Neural cell (in vitro differentiated cells): Measurements from ENCODE around the gene ZNF512. TPM values are rescaled to one million over a fixed set of nuclear protein-coding genes. Genes with fewer than 3 reads are reported as not detected.

Source experiments
- H2AFZ ChIP-seq: fragments of 200-600, 300-800 bp; sonication (generic), shearing (Covaris generic); 2 replicates; pipeline ENCODE4 v1.6.0; 2014; ENCODE audit warnings: low read depth, mild to moderate bottlenecking, antibody characterized with exemption, low read length, moderate library complexity
- H3F3A ChIP-seq: fragments of 200-600 bp; shearing (Covaris generic); 2 replicates; pipeline ENCODE4 v1.6.1; 2016; ENCODE audit warnings: mild to moderate bottlenecking, moderate library complexity, mixed read lengths, antibody characterized with exemption, low read length; ENCODE audit not compliant: insufficient read depth, poor library complexity, severe bottlenecking
- H3K27ac ChIP-seq: fragments of 200-600, 300-800 bp; sonication (generic), shearing (Covaris generic); 2 replicates; pipeline ENCODE4 v1.5.1; 2014; ENCODE audit warnings: mild to moderate bottlenecking, low read length, moderate library complexity
- H3K27me3 ChIP-seq: fragments of 300-800, 200-600 bp; sonication (generic), shearing (Covaris generic); 2 replicates; pipeline ENCODE4 v1.6.0; 2014; ENCODE audit warnings: mild to moderate bottlenecking, low read depth, low read length, moderate library complexity; ENCODE audit not compliant: insufficient read depth
- H3K36me3 ChIP-seq: fragments of 300-800, 200-600 bp; sonication (generic), shearing (Covaris generic); 2 replicates; pipeline ENCODE4 v1.5.1; 2014; ENCODE audit warnings: mild to moderate bottlenecking, antibody characterized with exemption, low read length, moderate library complexity; ENCODE audit not compliant: insufficient read depth
- H3K4me2 ChIP-seq: fragments of 300-800, 200-600 bp; sonication (generic), shearing (Covaris generic); 2 replicates; pipeline ENCODE4 v1.6.0; 2014; ENCODE audit warnings: mild to moderate bottlenecking, low read length
- H3K4me3 ChIP-seq: fragments of 300-800, 200-600 bp; sonication (generic), shearing (Covaris generic); 2 replicates; pipeline ENCODE4 v1.5.1; 2014; ENCODE audit warnings: mild to moderate bottlenecking, low read length, moderate library complexity
- H3K79me2 ChIP-seq: fragments of 200-600 bp; shearing (Covaris generic); replicated peaks from 2 replicates; pipeline ENCODE4 v1.6.0; 2014; ENCODE audit warnings: mild to moderate bottlenecking, low read length, moderate library complexity; ENCODE audit not compliant: insufficient read depth
- H3K9ac ChIP-seq: fragments of 300-800, 200-600 bp; sonication (generic), shearing (Covaris generic); 2 replicates; pipeline ENCODE4 v1.6.1; 2016; ENCODE audit warnings: mild to moderate bottlenecking, low read length, mixed read lengths
- H3K9me2 ChIP-seq: fragments of 200-600 bp; shearing (Covaris generic); 2 replicates; pipeline ENCODE4 v1.6.1; 2016; ENCODE audit warnings: mild to moderate bottlenecking, low read length, mixed read lengths; ENCODE audit not compliant: insufficient read depth
- H3K9me3 ChIP-seq: fragments of 200-600, 300-800 bp; sonication (generic), shearing (Covaris generic); 2 replicates; pipeline ENCODE4 v1.6.1; 2016; ENCODE audit warnings: mild to moderate bottlenecking, mixed run types, low read length, moderate library complexity, mixed read lengths
- H4K20me1 ChIP-seq: fragments of 200-600 bp; shearing (Covaris generic); 2 replicates; pipeline ENCODE4 v1.6.1; 2016; ENCODE audit warnings: mild to moderate bottlenecking, mixed run types; ENCODE audit not compliant: insufficient read depth
- CTCF ChIP-seq: fragments of 450-650 bp; IDR thresholded peaks from 2 replicates; pipeline ENCODE4 v1.5.1; 2014; ENCODE audit warnings: antibody characterized with exemption, mild to moderate bottlenecking, moderate library complexity; ENCODE audit not compliant: poor library complexity, severe bottlenecking
- EP300 ChIP-seq: fragments of 450-650 bp; conservative IDR thresholded peaks from 2 replicates; pipeline ENCODE4 v1.6.1; 2014; ENCODE audit warnings: antibody characterized with exemption, mild to moderate bottlenecking, moderate library complexity; ENCODE audit not compliant: poor library complexity, severe bottlenecking
- EZH2 ChIP-seq: fragments of 200-600, 300-800 bp; shearing (Covaris generic), sonication (generic); IDR thresholded peaks from 2 replicates; pipeline ENCODE4 v1.6.1; 2014; ENCODE audit warnings: antibody characterized with exemption, low read length, borderline replicate concordance, mild to moderate bottlenecking; ENCODE audit not compliant: insufficient read depth, poor library complexity, severe bottlenecking
- MXI1 ChIP-seq: fragments of 450-650 bp; conservative IDR thresholded peaks from 2 replicates; pipeline ENCODE4 v1.6.1; 2014; ENCODE audit warnings: antibody characterized with exemption, mild to moderate bottlenecking; ENCODE audit not compliant: poor library complexity, severe bottlenecking
- POLR2AphosphoS5 ChIP-seq: IDR thresholded peaks from 2 replicates; pipeline ENCODE4 v1.6.1; 2012
- RAD21 ChIP-seq: fragments of 450-650 bp; conservative IDR thresholded peaks from 2 replicates; pipeline ENCODE4 v1.6.1; 2014; ENCODE audit warnings: antibody characterized with exemption, mild to moderate bottlenecking, moderate library complexity
- REST ChIP-seq: IDR thresholded peaks from 2 replicates; pipeline ENCODE4 v1.6.1; 2012; ENCODE audit warnings: borderline replicate concordance
- SMC3 ChIP-seq: fragments of 450-650 bp; conservative IDR thresholded peaks from 2 replicates; pipeline ENCODE4 v1.6.1; 2014; ENCODE audit warnings: antibody characterized with exemption, mild to moderate bottlenecking, moderate library complexity; ENCODE audit not compliant: poor library complexity
- TAF1 ChIP-seq: IDR thresholded peaks from 2 replicates; pipeline ENCODE4 v1.6.1; 2012; ENCODE audit warnings: low read depth
- polyA plus RNA-seq: library from polyadenylated mRNA; depleted of rRNA; stranded (reverse); fragments of >200 nt; gene quantifications from 2 replicates; pipeline ENCODE4 v1.2.3, GENCODE V29; 2014

The ZNF512 gene
- polyA plus RNA-seq, 1 donor from 2014 or later, result 30.8 TPM

- no peaks in the 10 kb centered on the region for H3K36me3 ChIP-seq
- H3K9me3 ChIP-seq, result peaks cover 8% of the 10 kb centered on the region
- H3K9me2 ChIP-seq, result no peaks in the 10 kb centered on the region
- no peaks in the 10 kb centered on the region for H3K27me3 ChIP-seq
- no peak overlapping the region for H3K9ac ChIP-seq
- no peak for TF ChIP-seq POLR2AphosphoS5
- no peak for TF ChIP-seq SMC3
- no peak for TF ChIP-seq EP300
- TF ChIP-seq MXI1, result no peak
- no peak overlapping the region for H3K27ac ChIP-seq
- no peaks in the 10 kb centered on the region for H4K20me1 ChIP-seq
- H3K4me3 ChIP-seq, result no peak overlapping the region
- H3F3A ChIP-seq, result no peaks in the 10 kb centered on the region
- H3K4me2 ChIP-seq, result no peak overlapping the region
- H3K79me2 ChIP-seq, result no peaks in the 10 kb centered on the region
- H2AFZ ChIP-seq, result no peak overlapping the region
These were observed 9.4 kb upstream of the ZNF512 start for GRCh38 chr2:27573452-27573851.

GRCh38 chr2:27581417-27582128, 1.3 kb upstream of the ZNF512 start:
- H3F3A ChIP-seq, result no peaks in the 10 kb centered on the region
- TF ChIP-seq POLR2AphosphoS5 (no peak), REST (no peak), EP300 (no peak), MXI1 (no peak), RAD21 (no peak)
- peaks cover 11% of the 10 kb centered on the region for H3K9me3 ChIP-seq
- no peak overlapping the region for H3K27ac ChIP-seq
- no peak overlapping the region for H3K4me3 ChIP-seq
- no peak overlapping the region for H2AFZ ChIP-seq
- H3K9ac ChIP-seq, result no peak overlapping the region
- peaks cover 27% of the 10 kb centered on the region for H3K79me2 ChIP-seq
- H3K4me2 ChIP-seq, result no peak overlapping the region
- no peaks in the 10 kb centered on the region for H4K20me1 ChIP-seq
- no peaks in the 10 kb centered on the region for H3K27me3 ChIP-seq
- no peaks in the 10 kb centered on the region for H3K9me2 ChIP-seq
- H3K36me3 ChIP-seq, result no peaks in the 10 kb centered on the region

GRCh38 chr2:27582129-27582694, 630 bp upstream of the ZNF512 start:
- TF ChIP-seq EP300, result no peak
- TF ChIP-seq MXI1, result no peak
- no peak for TF ChIP-seq CTCF
- no peak for TF ChIP-seq TAF1
- TF ChIP-seq EZH2, result no peak
- no peak for TF ChIP-seq REST
- no peak for TF ChIP-seq RAD21
- no peak for TF ChIP-seq POLR2AphosphoS5
- TF ChIP-seq SMC3, result no peak
- H3K4me2 ChIP-seq, result no peak overlapping the region
- no peaks in the 10 kb centered on the region for H4K20me1 ChIP-seq
- peak overlapping the region; percentile 36 for H2AFZ ChIP-seq
- H3K27me3 ChIP-seq, result no peaks in the 10 kb centered on the region
- H3K79me2 ChIP-seq, result peaks cover 27% of the 10 kb centered on the region
- no peaks in the 10 kb centered on the region for H3K36me3 ChIP-seq
- peak overlapping the region; percentile 59 for H3K9ac ChIP-seq
- H3K9me3 ChIP-seq, result peaks cover 11% of the 10 kb centered on the region
- H3K4me3 ChIP-seq, result peak overlapping the region; percentile 66
- peak overlapping the region; percentile 32 for H3K27ac ChIP-seq
- no peaks in the 10 kb centered on the region for H3F3A ChIP-seq
- no peaks in the 10 kb centered on the region for H3K9me2 ChIP-seq
